Endothelial cell of umbilical vein (primary cell): ENCODE results near the gene DUSP6. TPM values are rescaled to one million over a fixed set of nuclear protein-coding genes. Genes with fewer than 3 reads are reported as not detected.

ENCODE experiments used
- BruUV-seq: library from RNA; stranded (reverse); fragments of 400-500 nt; replicated peaks from 2 replicates; lab custom pipeline; 2021; lab: Mats Ljungman, UMichigan
- CTCF ChIA-PET: fragments of 300-600, 350-600 bp; sonication (Branson Sonifier 250); formaldehyde crosslinking; loops from one replicate; lab custom pipeline; 2021; ENCODE audit warnings: antibody characterized with exemption, inconsistent platforms; lab: Charles Lee
- POLR2A ChIA-PET: fragments of 300-600, 350-600 bp; sonication (Branson Sonifier 250); formaldehyde crosslinking; loops from one replicate; lab custom pipeline; 2021; ENCODE audit warnings: antibody characterized with exemption, inconsistent platforms; lab: Charles Lee
- DNase-seq: peaks from one replicate; pipeline ENCODE4 v3.0.0-alpha.2; 2011; ENCODE audit warnings: low read depth, low spot score
- FAIRE-seq: peaks from 2 replicates; lab custom pipeline; 2011; peaks lifted over from hg19 to GRCh38; lab: Jason Lieb, UNC
- H2AFZ ChIP-seq: 2 replicates; pipeline ENCODE4 v1.6.0; 2012; ENCODE audit warnings: low read depth, low read length, control low read depth, inconsistent platforms
- H3K27ac ChIP-seq: 2 replicates; pipeline ENCODE4 v1.5.1; 2011; ENCODE audit warnings: low read depth, mild to moderate bottlenecking, control low read depth, low read length, moderate library complexity; ENCODE audit not compliant: insufficient read depth
- H3K27me3 ChIP-seq, 2 experiments: 2 replicates each; pipeline versions ENCODE4 v1.6.0 to v1.6.1; 2011; ENCODE audit warnings: low read length in 2 of 2, mixed read lengths in 1 of 2; ENCODE audit not compliant: control insufficient read depth in 2 of 2, insufficient read depth in 2 of 2
- H3K36me3 ChIP-seq, 2 experiments: 2 replicates in 1 of 2; 3 replicates in 1 of 2; pipeline ENCODE4 v1.5.1; 2011; ENCODE audit warnings: low read length in 2 of 2, mild to moderate bottlenecking in 1 of 2, moderate library complexity in 1 of 2; ENCODE audit not compliant: control insufficient read depth in 2 of 2, insufficient read depth in 2 of 2; ENCODE audit errors: extremely low read depth in 1 of 2
- H3K4me1 ChIP-seq: 3 replicates; pipeline ENCODE4 v1.5.1; 2011; ENCODE audit warnings: mild to moderate bottlenecking, low read length; ENCODE audit not compliant: control insufficient read depth, insufficient read depth; ENCODE audit errors: extremely low read depth
- H3K4me2 ChIP-seq: 2 replicates; pipeline ENCODE4 v1.6.1; 2011; ENCODE audit warnings: low read length, control low read depth, mixed read lengths; ENCODE audit not compliant: insufficient read depth
- H3K4me3 ChIP-seq, 3 experiments: fragments of 200-600 bp in 1 of 3; sonication (generic), shearing (Covaris generic) in 1 of 3; replicated peaks in 1 of 3; 2 replicates each; pipeline ENCODE4 v1.5.1; 2011 to 2016; ENCODE audit warnings: control low read depth in 3 of 3, low read length in 3 of 3, mild to moderate bottlenecking in 2 of 3, inconsistent platforms in 1 of 3, low read depth in 1 of 3, moderate library complexity in 1 of 3; ENCODE audit not compliant: insufficient read depth in 1 of 3
- H3K79me2 ChIP-seq: 2 replicates; pipeline ENCODE4 v1.6.0; 2012; ENCODE audit warnings: low read length, inconsistent platforms; ENCODE audit not compliant: control insufficient read depth, insufficient read depth
- H3K9ac ChIP-seq: replicated peaks from 2 replicates; pipeline ENCODE3; 2011; ENCODE audit warnings: low read length, control low read depth; ENCODE audit not compliant: insufficient read depth; ENCODE audit errors: extremely low read depth
- H3K9me1 ChIP-seq: replicated peaks from 3 replicates; pipeline ENCODE4 v1.6.0; 2011; ENCODE audit warnings: mild to moderate bottlenecking, low read length; ENCODE audit not compliant: control insufficient read depth, insufficient read depth; ENCODE audit errors: extremely low read depth
- H3K9me3 ChIP-seq: replicated peaks from 2 replicates; pipeline ENCODE4 v1.5.1; 2012; ENCODE audit warnings: low read length, inconsistent platforms; ENCODE audit not compliant: control insufficient read depth, insufficient read depth
- H4K20me1 ChIP-seq: replicated peaks from 2 replicates; pipeline ENCODE3; 2011; ENCODE audit warnings: mild to moderate bottlenecking, low read length; ENCODE audit not compliant: control insufficient read depth, insufficient read depth; ENCODE audit errors: extremely low read depth
- CTCF ChIP-seq, 2 donors: IDR thresholded peaks; 1 replicate in 1 of 2; 2 replicates in 1 of 2; pipeline ENCODE4 v1.5.1; 2011; ENCODE audit warnings: low read length in 2 of 2, mild to moderate bottlenecking in 2 of 2, moderate library complexity in 2 of 2, control low read depth in 1 of 2, inconsistent platforms in 1 of 2, low read depth in 1 of 2; ENCODE audit not compliant: insufficient read depth in 1 of 2; ENCODE audit errors: extremely low read depth in 1 of 2
- EZH2 ChIP-seq: IDR thresholded peaks from 2 replicates; pipeline ENCODE4 v1.6.1; 2012; ENCODE audit warnings: borderline replicate concordance, low read depth, mild to moderate bottlenecking, moderate library complexity, low read length, inconsistent platforms; ENCODE audit not compliant: severe bottlenecking
- FOS ChIP-seq: IDR thresholded peaks from 2 replicates; pipeline ENCODE4 v1.6.1; 2011; ENCODE audit warnings: mild to moderate bottlenecking, low read length, moderate library complexity, borderline replicate concordance; ENCODE audit not compliant: insufficient read depth
- GATA2 ChIP-seq: IDR thresholded peaks from 2 replicates; pipeline ENCODE4 v1.7.0; 2011; ENCODE audit warnings: low read depth, mild to moderate bottlenecking, moderate library complexity, mixed read lengths, low read length; ENCODE audit not compliant: insufficient read length, insufficient read depth
- JUN ChIP-seq: IDR thresholded peaks from 2 replicates; pipeline ENCODE4 v1.6.1; 2011; ENCODE audit warnings: borderline replicate concordance, low read depth; ENCODE audit not compliant: insufficient read length, insufficient read depth
- MAX ChIP-seq: IDR thresholded peaks from 2 replicates; pipeline ENCODE4 v1.6.1; 2011; ENCODE audit not compliant: insufficient read depth, insufficient read length
- MYC ChIP-seq: IDR thresholded peaks from one replicate; pipeline ENCODE4 v1.6.1; 2011; ENCODE audit warnings: mild to moderate bottlenecking, low read depth, low read length
- POLR2A ChIP-seq: IDR thresholded peaks from 2 replicates; pipeline ENCODE4 v1.6.1; 2012; ENCODE audit warnings: low read depth, mild to moderate bottlenecking, control low read depth, low read length
- POLR2AphosphoS5 ChIP-seq: IDR thresholded peaks from 2 replicates; pipeline ENCODE4 v1.6.1; 2012; ENCODE audit warnings: low read depth, mild to moderate bottlenecking, control low read depth, low read length, moderate library complexity; ENCODE audit not compliant: insufficient read depth
- dilution Hi-C: fragments of 300-500 bp; cut with MboI; formaldehyde crosslinking; loops from one replicate; pipeline ENCODE4 v1.15.0; 2019; ENCODE audit warnings: low sequenced_read_pairs; ENCODE audit not compliant: extremely low pct_ligation_motif_present
- intact Hi-C: fragments of 100-400 bp; cut with micrococcal nuclease; formaldehyde crosslinking; loops from one replicate; pipeline ENCODE4 v1.10.0; 2022
- polyA plus RNA-seq, 4 experiments: library from polyadenylated mRNA; depleted of rRNA in 3 of 4; stranded (reverse) in 3 of 4; unstranded in 1 of 4; fragments of >200 nt; gene quantifications; 2 replicates each; pipeline versions ENCODE4 v1.2.1 to v1.2.3, GENCODE V29; 2011 to 2012; ENCODE audit warnings: missing spikeins in 1 of 4
- total RNA-seq: library from RNA; stranded (reverse); gene quantifications from 2 replicates; pipeline ENCODE4 v1.2.3, GENCODE V29; 2021

Gene DUSP6
- total and polyA plus RNA-seq, 2 donors (not counting 3 experiments of a cell fraction or from before 2014, with no cell fraction given) = 148 to 149 TPM

DNA sequence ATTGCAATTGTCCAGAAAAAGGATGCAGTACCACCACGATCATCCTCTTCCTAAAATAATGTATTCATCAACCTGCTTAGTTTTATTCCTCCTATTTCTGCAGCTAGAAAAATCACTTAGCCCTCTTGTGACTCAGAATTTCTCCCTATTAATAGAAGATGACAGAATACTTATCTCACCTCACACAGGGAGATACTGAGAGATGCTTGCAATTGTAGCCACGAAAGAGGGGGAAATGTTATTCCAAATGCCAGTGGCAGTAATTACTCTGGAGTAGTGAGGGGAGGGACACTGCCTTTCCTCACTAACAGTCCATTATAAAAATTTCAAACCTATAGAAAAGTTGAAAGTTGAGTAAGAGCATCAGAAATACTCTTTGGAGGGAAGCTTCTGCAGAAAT, 11.8 kb upstream of the DUSP6 start:
- no peaks in the 10 kb centered on the region for H3K9me1 ChIP-seq
- no peak overlapping the region for H3K4me3 ChIP-seq
- TF ChIP-seq FOS = no peak
- no peak for TF ChIP-seq GATA2
- TF ChIP-seq POLR2AphosphoS5 = no peak
- no peak for TF ChIP-seq MAX
- TF ChIP-seq POLR2A = no peak
- no peak for TF ChIP-seq JUN
- no peak for TF ChIP-seq EZH2
- H3K79me2 ChIP-seq = no peaks in the 10 kb centered on the region
- FAIRE-seq = no peak
- H2AFZ ChIP-seq = no peak overlapping the region
- H3K27me3 ChIP-seq = no peaks in the 10 kb centered on the region
- no peak overlapping the region for H3K4me2 ChIP-seq
- ChIA-PET CTCF (no interaction called here), POLR2A (no interaction called here)
- H3K9me3 ChIP-seq = no peaks in the 10 kb centered on the region
- H4K20me1 ChIP-seq = no peaks in the 10 kb centered on the region
- H3K27ac ChIP-seq = no peak overlapping the region
- H3K4me1 ChIP-seq = peaks cover 10% of the 10 kb centered on the region
- no TSS peak for BruUV-seq
- H3K36me3 ChIP-seq = no peaks in the 10 kb centered on the region
- intact Hi-C loops = no loop called here
- DNase-seq = no peak
- dilution Hi-C loops = no loop called here
- no peak overlapping the region for H3K9ac ChIP-seq

GRCh38 chr12:89363582-89363981, 11.3 kb upstream of the DUSP6 start:
- FAIRE-seq = no peak

More at GRCh38 chr12:89363582-89363981, 11.3 kb upstream of the DUSP6 start:
- Histone ChIP-seq H3K4me2 (no peak overlapping the region), H3K4me1 (peaks cover 6% of the 10 kb centered on the region), H3K27ac (no peak overlapping the region), H3K27me3 (no peaks in the 10 kb centered on the region), H2AFZ (no peak overlapping the region), H3K9me1 (no peaks in the 10 kb centered on the region), H3K79me2 (no peaks in the 10 kb centered on the region), H3K9me3 (no peaks in the 10 kb centered on the region), H3K9ac (no peak overlapping the region), H4K20me1 (no peaks in the 10 kb centered on the region), H3K4me3 (no peak overlapping the region), H3K36me3 (no peaks in the 10 kb centered on the region)
- POLR2A ChIA-PET = no interaction called here
- CTCF ChIA-PET = interaction anchor here (1.2 kb wide), 1 partner anchor 95 kb away, joined by 3 read pairs; no protein-coding TSS in a partner anchor
- dilution Hi-C loops = no loop called here
- no peak for DNase-seq
- TF ChIP-seq JUN (no peak), EZH2 (no peak), GATA2 (no peak), CTCF (IDR thresholded peaks at IDR 0.05; ENCODE audit: extremely low read depth in 1 of 2, insufficient read depth in 1 of 2, low read depth in 1 of 2, low read length in 2 of 2) (no peak), MAX (no peak), POLR2AphosphoS5 (no peak), FOS (no peak), MYC (no peak), POLR2A (no peak)
- BruUV-seq = no TSS peak
- intact Hi-C loops = no loop called here
